ENCODE measurements around the gene PI16. TPM values are rescaled to one million over a fixed set of nuclear protein-coding genes. Genes with fewer than 3 reads are reported as not detected.

Gene PI16
- total RNA-seq, 2 donors from 2014 or later: not detected

GRCh38 chr6:37013516-37014491 lies 59.3 kb downstream of the PI16 start:
- H3K27ac Mint-ChIP-seq: no peak overlapping the region
- no peaks in the 10 kb centered on the region for H3K36me3 Mint-ChIP-seq
- no peaks in the 10 kb centered on the region for H3K27me3 Mint-ChIP-seq
- H3K4me1 Mint-ChIP-seq (ENCODE audit: low read depth in 2 of 2): peaks cover 11 to 12% of the 10 kb centered on the region in 2 donors
- no peaks in the 10 kb centered on the region for H3K9me3 Mint-ChIP-seq
- ATAC-seq: no peak
- H3K4me3 Mint-ChIP-seq: no peak overlapping the region
- no peak for DNase-seq (ENCODE audit: low spot score)

Other genes with a start within 250 kb of the PI16 start
- 1 to 10 TPM; 2.9 to 4.0 TPM for gene CPNE5, start 115.3 kb upstream of the PI16 start, total RNA-seq
- gene PPIL1, start 79.9 kb upstream of the PI16 start, total RNA-seq: 10 to 100 TPM; 30.3 to 40.8 TPM
- gene C6orf89, start 68.8 kb upstream of the PI16 start, total RNA-seq: 10 to 100 TPM; 40.4 to 44.4 TPM
- 100 to 1,000 TPM; 118 to 183 TPM for gene MTCH1, start 31.5 kb downstream of the PI16 start, total RNA-seq
- 1 to 10 TPM; 9.1 to 9.3 TPM for gene FGD2, start 50.9 kb downstream of the PI16 start, total RNA-seq
- 100 to 1,000 TPM; 511 to 723 TPM for gene PIM1, start 215.4 kb downstream of the PI16 start, total RNA-seq